Fibroblast of lung (primary cell): ENCODE results near the gene AIM2. TPM values are rescaled to one million over a fixed set of nuclear protein-coding genes. Genes with fewer than 3 reads are reported as not detected.

ENCODE experiments used
- DNase-seq, 2 donors: peaks; one replicate each; pipeline versions ENCODE4 v3.0.0 to v3.0.0-alpha.2; 2010; ENCODE audit warnings: low read depth in 2 of 2
- H2AFZ ChIP-seq: 2 replicates; pipeline ENCODE4 v1.5.1; 2012; ENCODE audit warnings: low read length, control low read depth, inconsistent platforms
- H3K27ac ChIP-seq: 2 replicates; pipeline ENCODE4 v1.5.1; 2011; ENCODE audit warnings: low read length, control low read depth; ENCODE audit not compliant: insufficient read depth
- H3K27me3 ChIP-seq: 2 replicates; pipeline ENCODE4 v1.5.1; 2011; ENCODE audit warnings: mild to moderate bottlenecking, low read length; ENCODE audit not compliant: control insufficient read depth, insufficient read depth
- H3K36me3 ChIP-seq: 2 replicates; pipeline ENCODE4 v1.5.1; 2011; ENCODE audit warnings: low read length; ENCODE audit not compliant: control insufficient read depth, insufficient read depth
- H3K4me1 ChIP-seq: 2 replicates; pipeline ENCODE4 v1.5.1; 2011; ENCODE audit warnings: low read length; ENCODE audit not compliant: control insufficient read depth, insufficient read depth; ENCODE audit errors: extremely low read depth
- H3K4me2 ChIP-seq: 2 replicates; pipeline ENCODE4 v1.5.1; 2011; ENCODE audit warnings: low read length, control low read depth; ENCODE audit not compliant: insufficient read depth; ENCODE audit errors: extremely low read depth
- H3K4me3 ChIP-seq, 4 experiments: fragments of 200-600 bp in 1 of 4; sonication (generic) in 1 of 4; replicated peaks in 1 of 4; 2 replicates each; pipeline ENCODE4 v1.5.1; 2011 to 2016; ENCODE audit warnings: low read length in 4 of 4, low read depth in 3 of 4, mild to moderate bottlenecking in 3 of 4, control low read depth in 2 of 4, inconsistent platforms in 1 of 4, mixed read lengths in 1 of 4; ENCODE audit not compliant: insufficient read depth in 1 of 4; ENCODE audit errors: control extremely low read depth in 1 of 4
- H3K79me2 ChIP-seq: 2 replicates; pipeline ENCODE4 v1.5.1; 2012; ENCODE audit warnings: mild to moderate bottlenecking, low read length, inconsistent platforms; ENCODE audit not compliant: control insufficient read depth, insufficient read depth
- H3K9ac ChIP-seq: 2 replicates; pipeline ENCODE4 v1.5.1; 2011; ENCODE audit warnings: mild to moderate bottlenecking, low read length, control low read depth; ENCODE audit not compliant: insufficient read depth
- H3K9me3 ChIP-seq: 2 replicates; pipeline ENCODE4 v1.5.1; 2012; ENCODE audit warnings: low read depth, low read length; ENCODE audit not compliant: control insufficient read depth, insufficient read depth
- H4K20me1 ChIP-seq: 2 replicates; pipeline ENCODE4 v1.5.1; 2011; ENCODE audit warnings: low read length; ENCODE audit not compliant: control insufficient read depth, insufficient read depth; ENCODE audit errors: extremely low read depth
- EZH2 ChIP-seq: IDR thresholded peaks from 2 replicates; pipeline ENCODE4 v1.5.1; 2012; ENCODE audit warnings: low read length, control low read depth, mild to moderate bottlenecking; ENCODE audit errors: missing control alignments
- polyA plus RNA-seq, 2 donors: library from polyadenylated mRNA; depleted of rRNA in 1 of 2; stranded (reverse) in 1 of 2; unstranded in 1 of 2; fragments of >200 nt; gene quantifications; 2 replicates each; pipeline ENCODE4 v1.2.1, GENCODE V29; 2011 to 2012; ENCODE audit warnings: missing spikeins in 1 of 2
- total RNA-seq: library from RNA; depleted of rRNA; stranded (reverse); fragments of >200 nt; gene quantifications from 2 replicates; pipeline ENCODE4 v1.2.1, GENCODE V29; 2014
- TF ChIP-seq, protein P1 (sequence below), 2 donors: IDR thresholded peaks in 1 of 2; conservative IDR thresholded peaks in 1 of 2; 1 replicate in 1 of 2; 2 replicates in 1 of 2; pipeline ENCODE4 v1.5.1; 2011 to 2012; ENCODE audit warnings: low read length in 2 of 2, control low read depth in 1 of 2, inconsistent platforms in 1 of 2, low read depth in 1 of 2, mild to moderate bottlenecking in 1 of 2

Gene AIM2
- total and polyA plus RNA-seq, 2 donors (not counting 1 experiment from before 2014, with no cell fraction given) = not detected

DNA sequence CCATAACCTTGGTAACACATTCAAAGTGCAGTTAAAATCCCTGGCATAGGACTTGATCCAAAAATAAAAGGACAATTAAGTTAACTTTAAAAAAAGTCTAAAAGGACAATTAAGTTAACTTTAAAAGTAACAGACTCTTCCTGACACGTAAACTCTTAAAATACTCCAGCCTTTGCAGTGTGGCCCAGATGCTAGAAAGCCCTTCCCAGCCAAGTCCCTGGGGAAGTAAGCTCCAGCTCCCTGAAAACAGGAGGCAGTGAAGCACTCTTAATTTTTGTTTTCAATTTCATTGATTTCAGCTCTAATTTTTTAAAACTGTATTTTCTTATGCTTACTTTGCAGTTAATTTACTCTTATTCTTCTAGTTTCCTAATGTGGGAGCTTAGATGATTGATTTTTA lies 5.1 kb upstream of the AIM2 start:
- Histone ChIP-seq H2AFZ (no peak overlapping the region), H3K9ac (no peak overlapping the region), H3K9me3 (no peaks in the 10 kb centered on the region), H3K4me3 (no peak overlapping the region), H3K4me1 (no peaks in the 10 kb centered on the region), H3K27me3 (no peaks in the 10 kb centered on the region), H3K79me2 (no peaks in the 10 kb centered on the region), H3K4me2 (no peak overlapping the region), H4K20me1 (no peaks in the 10 kb centered on the region), H3K36me3 (no peaks in the 10 kb centered on the region), H3K27ac (no peak overlapping the region)
- DNase-seq = no peak
- TF ChIP-seq EZH2 = no peak
- TF ChIP-seq, protein P1, sequence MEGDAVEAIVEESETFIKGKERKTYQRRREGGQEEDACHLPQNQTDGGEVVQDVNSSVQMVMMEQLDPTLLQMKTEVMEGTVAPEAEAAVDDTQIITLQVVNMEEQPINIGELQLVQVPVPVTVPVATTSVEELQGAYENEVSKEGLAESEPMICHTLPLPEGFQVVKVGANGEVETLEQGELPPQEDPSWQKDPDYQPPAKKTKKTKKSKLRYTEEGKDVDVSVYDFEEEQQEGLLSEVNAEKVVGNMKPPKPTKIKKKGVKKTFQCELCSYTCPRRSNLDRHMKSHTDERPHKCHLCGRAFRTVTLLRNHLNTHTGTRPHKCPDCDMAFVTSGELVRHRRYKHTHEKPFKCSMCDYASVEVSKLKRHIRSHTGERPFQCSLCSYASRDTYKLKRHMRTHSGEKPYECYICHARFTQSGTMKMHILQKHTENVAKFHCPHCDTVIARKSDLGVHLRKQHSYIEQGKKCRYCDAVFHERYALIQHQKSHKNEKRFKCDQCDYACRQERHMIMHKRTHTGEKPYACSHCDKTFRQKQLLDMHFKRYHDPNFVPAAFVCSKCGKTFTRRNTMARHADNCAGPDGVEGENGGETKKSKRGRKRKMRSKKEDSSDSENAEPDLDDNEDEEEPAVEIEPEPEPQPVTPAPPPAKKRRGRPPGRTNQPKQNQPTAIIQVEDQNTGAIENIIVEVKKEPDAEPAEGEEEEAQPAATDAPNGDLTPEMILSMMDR (conservative IDR thresholded peaks at IDR 0.05 in 1 of 2, IDR thresholded peaks at IDR 0.05 in 1 of 2; ENCODE audit: low read depth in 1 of 2, low read length in 2 of 2) = no peak

DNA sequence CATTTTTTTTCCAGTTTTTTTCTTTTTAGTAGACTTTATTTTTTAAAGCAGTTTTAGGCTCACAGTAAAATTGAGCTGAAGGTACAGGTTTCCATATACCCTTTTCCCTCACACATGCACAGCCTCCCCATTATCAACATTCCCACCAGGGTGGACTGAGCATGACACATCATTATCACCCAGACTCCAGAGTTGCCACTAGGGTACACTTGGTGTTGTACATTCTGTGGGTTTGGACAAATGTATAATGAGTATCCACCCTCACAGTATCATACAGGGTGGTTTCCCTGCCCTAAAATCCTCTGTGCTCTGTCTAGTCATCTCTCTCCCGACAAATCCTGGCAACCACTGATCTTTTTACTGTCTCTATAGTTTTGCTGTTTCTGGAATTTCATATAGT lies 3.0 kb upstream of the AIM2 start:
- Histone ChIP-seq H3K9me3 (no peaks in the 10 kb centered on the region), H3K4me2 (no peak overlapping the region), H4K20me1 (no peaks in the 10 kb centered on the region), H3K4me1 (no peaks in the 10 kb centered on the region), H3K4me3 (no peak overlapping the region), H2AFZ (no peak overlapping the region), H3K79me2 (no peaks in the 10 kb centered on the region), H3K9ac (no peak overlapping the region), H3K36me3 (no peaks in the 10 kb centered on the region), H3K27ac (no peak overlapping the region), H3K27me3 (no peaks in the 10 kb centered on the region)
- DNase-seq = no peak
- TF ChIP-seq, protein P1 (conservative IDR thresholded peaks at IDR 0.05 in 1 of 2, IDR thresholded peaks at IDR 0.05 in 1 of 2; ENCODE audit: low read depth in 1 of 2, low read length in 2 of 2) = no peak
- no peak for TF ChIP-seq EZH2

DNA sequence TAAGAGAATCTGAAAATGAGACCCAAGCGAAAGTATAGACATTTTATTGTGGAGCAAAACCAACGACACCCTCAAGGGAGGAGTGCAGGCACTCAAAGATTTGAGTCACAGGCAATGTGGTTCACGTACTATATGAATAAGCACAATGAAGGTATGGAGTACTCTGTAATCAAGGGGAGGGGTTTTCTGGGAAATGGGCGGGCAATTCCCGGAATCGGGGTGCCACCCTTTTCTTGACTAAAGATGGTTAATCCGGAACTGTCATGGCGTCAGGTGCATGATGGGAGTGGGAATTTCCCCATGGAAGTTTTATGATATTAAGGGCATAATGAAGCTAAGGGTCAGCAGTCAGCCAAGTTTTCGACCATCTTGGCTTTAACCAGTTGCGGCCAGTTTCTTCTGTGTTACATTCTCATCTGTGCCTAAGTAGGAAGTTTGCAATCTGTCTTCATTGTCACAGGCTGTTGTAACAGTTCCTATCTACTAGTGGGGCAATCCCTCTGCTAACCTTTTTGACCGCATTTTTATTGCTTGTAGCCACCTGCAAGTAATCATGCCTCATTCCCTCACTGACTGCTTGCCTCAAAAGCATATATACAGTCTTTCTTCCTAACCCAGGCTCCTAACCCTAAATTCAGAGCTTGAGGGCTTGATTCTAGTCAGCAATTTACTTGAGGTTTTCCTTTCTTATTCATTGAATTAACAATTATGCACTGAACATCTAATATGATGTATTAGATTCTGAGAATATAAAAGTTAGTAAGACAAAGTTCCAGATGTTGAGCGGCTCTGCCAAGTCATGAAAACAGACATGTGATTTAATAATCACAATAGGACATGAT lies 775 bp upstream of the AIM2 start:
- Histone ChIP-seq H3K9ac (no peak overlapping the region), H3K36me3 (no peaks in the 10 kb centered on the region), H3K27ac (no peak overlapping the region), H3K4me1 (no peaks in the 10 kb centered on the region), H3K4me3 (no peak overlapping the region), H2AFZ (no peak overlapping the region), H3K9me3 (no peaks in the 10 kb centered on the region), H3K79me2 (no peaks in the 10 kb centered on the region), H3K27me3 (no peaks in the 10 kb centered on the region), H4K20me1 (no peaks in the 10 kb centered on the region), H3K4me2 (no peak overlapping the region)
- TF ChIP-seq, protein P1 (conservative IDR thresholded peaks at IDR 0.05 in 1 of 2, IDR thresholded peaks at IDR 0.05 in 1 of 2; ENCODE audit: low read depth in 1 of 2, low read length in 2 of 2) = no peak
- TF ChIP-seq EZH2 = no peak
- peak in 1 of 2 donors; percentile 14 for DNase-seq
